ENCODE data around the gene CNOT4.

CNOT4 gene

GRCh38 chr7:135313971-135314370 is 195.9 kb downstream of the CNOT4 start:
- H3K27ac ChIP-seq (replicated peaks): no peak overlapping the region
- H3K27me3 ChIP-seq (ENCODE audit: insufficient read depth, poor library complexity, severe bottlenecking): no peaks in the 10 kb centered on the region
- no peak for DNase-seq (ENCODE audit: low read depth in 1 of 2, low spot score in 1 of 2)
- TF ChIP-seq POLR2AphosphoS5 (IDR thresholded peaks at IDR 0.05; ENCODE audit: low read depth) (no peak), SPI1 (IDR thresholded peaks at IDR 0.05; ENCODE audit: borderline replicate concordance, low read depth) (no peak), CTCF (IDR thresholded peaks at IDR 0.05; ENCODE audit: insufficient read depth, low read length) (no peak), GABPA (IDR thresholded peaks at IDR 0.05; ENCODE audit: low read depth) (no peak), REST (IDR thresholded peaks at IDR 0.05; ENCODE audit: insufficient replicate concordance, low read depth) (no peak)
- H3K4me3 ChIP-seq (replicated peaks; ENCODE audit: insufficient read depth, low read length): no peak overlapping the region
